HepG2 (cell line): ENCODE results near the gene LMAN2L. TPM values are rescaled to one million over a fixed set of nuclear protein-coding genes. Genes with fewer than 3 reads are reported as not detected.

ENCODE experiments used
- ATAC-seq: fragments of 200-7000 bp; cut with Tn5 transposase; 3 replicates; pipeline ENCODE4 v1.9.1; 2020; ENCODE audit warnings: mild to moderate bottlenecking, moderate library complexity
- BruUV-seq: library from RNA; stranded (reverse); fragments of 400-500 nt; replicated peaks from 2 replicates; lab custom pipeline; 2021; lab: Mats Ljungman, UMichigan
- CTCF ChIA-PET: fragments of 300-600 bp; formaldehyde crosslinking; extraction: SDS; loops from one replicate; lab custom pipeline; 2021; ENCODE audit warnings: low total read pairs, inconsistent platforms, low intra/inter-chr PET ratio; lab: Yijun Ruan, JAX
- POLR2A ChIA-PET: fragments of 350-600 bp; sonication (Branson Sonifier 250); formaldehyde crosslinking; loops from one replicate; lab custom pipeline; 2020; ENCODE audit warnings: antibody characterized with exemption, inconsistent platforms; lab: Yijun Ruan, JAX
- DNase-seq: peaks from one replicate; pipeline ENCODE4 v3.0.0-alpha.2; 2015; ENCODE audit warnings: low spot score
- FAIRE-seq: peaks from 3 replicates; lab custom pipeline; 2011; peaks lifted over from hg19 to GRCh38; lab: Jason Lieb, UNC
- H2AFZ ChIP-seq: one replicate; pipeline ENCODE4 v1.6.1; 2011; ENCODE audit warnings: low read length, inconsistent platforms
- H3K27ac ChIP-seq: fragments of 300-600 bp; 3 replicates; pipeline ENCODE4 v1.8.0; 2011; ENCODE audit warnings: mixed run types, mild to moderate bottlenecking, mixed read lengths, low read length, inconsistent platforms; ENCODE audit not compliant: insufficient read depth; ENCODE audit errors: extremely low read length
- H3K27me3 ChIP-seq, 2 experiments: fragments of 200-600 bp in 1 of 2; 2 replicates in 1 of 2; 3 replicates in 1 of 2; pipeline versions ENCODE4 v1.6.0 to v1.8.0; 2011; ENCODE audit warnings: low read length in 2 of 2, mild to moderate bottlenecking in 2 of 2, moderate library complexity in 2 of 2, inconsistent platforms in 1 of 2; ENCODE audit not compliant: insufficient read depth in 2 of 2, control insufficient read depth in 1 of 2
- H3K36me3 ChIP-seq, 2 experiments: fragments of 200-600 bp in 1 of 2; replicated peaks in 1 of 2; 2 replicates in 1 of 2; 3 replicates in 1 of 2; pipeline versions ENCODE4 v1.5.1 to v1.8.0; 2011; ENCODE audit warnings: low read length in 2 of 2, inconsistent platforms in 1 of 2; ENCODE audit not compliant: insufficient read depth in 2 of 2, control insufficient read depth in 1 of 2
- H3K4me1 ChIP-seq: 2 replicates; pipeline ENCODE4 v1.5.1; 2012; ENCODE audit warnings: low read length, inconsistent platforms; ENCODE audit not compliant: insufficient read depth
- H3K4me2 ChIP-seq: 2 replicates; pipeline ENCODE4 v1.6.0; 2011; ENCODE audit warnings: low read depth, low read length, inconsistent platforms
- H3K4me3 ChIP-seq, 3 experiments: fragments of 200-600 bp in 1 of 3; sonication (generic), shearing (Covaris generic) in 1 of 3; replicated peaks in 1 of 3; 2 replicates each; pipeline ENCODE4 v1.5.1; 2011 to 2016; ENCODE audit warnings: low read length in 3 of 3, inconsistent platforms in 2 of 3, low read depth in 2 of 3, mild to moderate bottlenecking in 2 of 3, control low read depth in 1 of 3, mixed read lengths in 1 of 3; ENCODE audit not compliant: insufficient read depth in 1 of 3
- H3K79me2 ChIP-seq: one replicate; pipeline ENCODE4 v1.6.1; 2011; ENCODE audit warnings: low read length, inconsistent platforms; ENCODE audit not compliant: insufficient read depth
- H3K9ac ChIP-seq: 2 replicates; pipeline ENCODE4 v1.6.0; 2011; ENCODE audit warnings: mild to moderate bottlenecking, low read depth, low read length, inconsistent platforms; ENCODE audit not compliant: insufficient read depth
- H3K9me3 ChIP-seq: 2 replicates; pipeline ENCODE4 v1.5.1; 2012; ENCODE audit warnings: mild to moderate bottlenecking, low read length
- H4K20me1 ChIP-seq: 2 replicates; pipeline ENCODE4 v1.6.0; 2011; ENCODE audit warnings: inconsistent platforms, mild to moderate bottlenecking, low read length, moderate library complexity; ENCODE audit not compliant: insufficient read depth
- DMAP1 ChIP-seq: IDR thresholded peaks from 2 replicates; pipeline ENCODE4 v1.6.1; 2016
- NCOR1 ChIP-seq: fragments of 200-600 bp; sonication (generic); IDR thresholded peaks from 2 replicates; pipeline ENCODE4 v1.7.0; 2017; ENCODE audit warnings: antibody characterized with exemption, low read length, borderline replicate concordance
- NRL ChIP-seq: sonication (generic); formaldehyde crosslinking; IDR thresholded peaks from 2 replicates; pipeline ENCODE4 v1.5.0; 2020; ENCODE audit warnings: missing genetic modification reagents, mild to moderate bottlenecking, moderate library complexity, borderline replicate concordance
- TOE1 ChIP-seq: sonication (generic); formaldehyde crosslinking; IDR thresholded peaks from 2 replicates; pipeline ENCODE4 v1.4.0; 2020; ENCODE audit warnings: mild to moderate bottlenecking, missing genetic modification reagents
- ZC3H4 ChIP-seq: sonication (generic); formaldehyde crosslinking; IDR thresholded peaks from 2 replicates; pipeline ENCODE4 v1.4.0; 2020; ENCODE audit warnings: missing genetic modification reagents, borderline replicate concordance
- ZNF232 ChIP-seq: sonication (generic); formaldehyde crosslinking; IDR thresholded peaks from 2 replicates; pipeline ENCODE4 v1.4.0; 2020; ENCODE audit warnings: missing genetic modification reagents, borderline replicate concordance
- ZNF280D ChIP-seq: sonication (generic); formaldehyde crosslinking; IDR thresholded peaks from 2 replicates; pipeline ENCODE4 v1.5.1; 2020; ENCODE audit warnings: mild to moderate bottlenecking, missing genetic modification reagents
- ZNF451 ChIP-seq: sonication (generic); formaldehyde crosslinking; IDR thresholded peaks from 2 replicates; pipeline ENCODE4 v1.5.0; 2020; ENCODE audit warnings: mild to moderate bottlenecking, missing genetic modification reagents
- ZNF607 ChIP-seq: sonication (generic); formaldehyde crosslinking; IDR thresholded peaks from 2 replicates; pipeline ENCODE4 v1.5.1; 2020; ENCODE audit warnings: missing genetic modification reagents, mild to moderate bottlenecking, borderline replicate concordance
- WGBS: methylation state at CpG from one replicate; pipeline ENCODE4 v1.1.6; 2017; ENCODE audit warnings: low lambda C conversion rate; 5-methylcytosine and 5-hydroxymethylcytosine counted together
- in situ Hi-C: cut with HindIII; loops from 2 replicates; pipeline ENCODE4 v1.10.0; 2017; ENCODE audit warnings: low pct_unique_long_range_greater_than_20kb; ENCODE audit not compliant: extremely low pct_ligation_motif_present
- intact Hi-C: fragments of 100-400 bp; cut with micrococcal nuclease; formaldehyde crosslinking; loops from one replicate; pipeline ENCODE4 v1.10.0; 2022; ENCODE audit not compliant: unreplicated experiment
- polyA plus RNA-seq, 8 experiments: library from polyadenylated mRNA; depleted of rRNA in 3 of 8; stranded (reverse) in 7 of 8; unstranded in 1 of 8; fragments of >200 nt; fragmentation: Illumina TruSeq in 4 of 8; extraction: Trizol in 4 of 8; gene quantifications; 2 replicates each; pipeline versions ENCODE4 v1.2.1 to v1.2.3, GENCODE V29; 2011 to 2016; ENCODE audit warnings: low read depth in 4 of 8, missing spikeins in 1 of 8, mixed read lengths in 1 of 8; ENCODE audit not compliant: insufficient read depth in 1 of 8
- total RNA-seq, 5 experiments: library from RNA; depleted of rRNA; stranded (reverse); fragments of >200 nt; fragmentation: Illumina TruSeq; extraction: Trizol; gene quantifications; 2 replicates each; pipeline ENCODE4 v1.2.3, GENCODE V29; 2016; ENCODE audit warnings: low read depth in 1 of 5
- TF ChIP-seq, protein P1 (sequence below): sonication (generic); formaldehyde crosslinking; IDR thresholded peaks from 2 replicates; pipeline ENCODE4 v1.5.0; 2020; ENCODE audit warnings: missing genetic modification reagents
- TF ChIP-seq, protein P2 (sequence below): sonication (generic); formaldehyde crosslinking; IDR thresholded peaks from 2 replicates; pipeline ENCODE4 v1.5.1; 2020; ENCODE audit warnings: mild to moderate bottlenecking, missing genetic modification reagents, moderate library complexity

Gene LMAN2L
- total and polyA plus RNA-seq, 2 of the 13 experiments (the other 11 are each of a cell fraction or from before 2014, with no cell fraction given): 39.1 to 57.9 TPM

DNA sequence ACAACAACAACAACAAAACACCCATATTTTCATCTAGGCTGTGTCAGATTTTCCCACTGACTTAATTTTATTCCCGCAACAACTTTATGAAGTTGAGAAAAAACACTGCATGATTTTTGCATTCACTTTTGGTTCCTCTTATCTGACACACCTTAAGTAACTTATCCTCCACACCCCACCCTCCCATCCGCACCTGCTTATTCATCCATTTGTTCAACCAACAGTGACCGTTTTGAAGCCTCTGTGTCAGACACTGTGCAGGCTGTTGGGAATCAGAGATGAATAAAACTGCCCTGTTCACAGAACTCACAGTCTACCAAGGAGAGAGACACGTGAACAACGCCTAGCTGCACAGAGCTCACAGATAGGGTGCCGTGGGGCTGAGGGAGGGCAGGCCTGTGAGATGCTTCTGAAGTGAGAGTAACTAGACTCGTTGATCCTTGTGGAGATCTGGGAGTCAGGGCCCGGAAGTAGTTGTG, 28.3 kb upstream of the LMAN2L start (continued):
- no peak for TF ChIP-seq NCOR1
- TF ChIP-seq, all 625 proteins: peak for 0

DNA sequence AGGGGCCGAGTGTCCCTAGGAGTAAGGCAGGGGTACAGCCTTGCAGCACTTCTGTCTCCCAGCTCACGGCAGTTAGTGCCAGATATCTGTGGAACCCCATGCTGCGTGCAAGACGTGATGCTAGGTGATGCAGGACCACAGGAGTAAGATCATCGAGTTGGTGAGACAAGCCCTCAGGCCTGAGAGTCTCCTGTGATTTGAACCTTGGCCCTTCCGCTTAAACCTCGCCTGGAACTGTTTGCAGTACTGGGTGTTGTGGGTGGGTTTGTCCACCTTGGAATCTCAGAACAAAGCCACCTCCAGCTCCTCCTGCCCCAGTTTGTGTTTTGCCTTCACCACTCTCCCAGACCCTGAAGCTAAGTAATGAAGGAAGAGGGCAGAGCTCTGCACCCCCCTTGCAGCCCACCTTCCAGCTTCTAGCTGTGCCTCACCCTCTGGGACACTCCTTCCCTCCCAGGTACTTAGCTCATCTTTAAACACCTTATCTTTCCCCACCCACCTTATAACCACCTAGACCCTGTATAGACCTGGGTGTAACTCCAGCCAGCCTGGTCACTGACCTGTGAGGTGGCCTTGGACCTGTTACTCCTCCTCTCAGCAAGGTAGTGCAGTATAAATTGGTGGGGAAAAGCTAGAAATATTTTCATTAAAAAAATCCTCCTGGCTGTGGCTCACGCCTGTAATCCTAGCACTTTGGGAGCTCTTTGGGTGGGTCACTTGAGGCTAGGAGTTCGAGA, 27.4 kb upstream of the LMAN2L start:
- no peaks in the 10 kb centered on the region; the same call in 1 of the 2 replicates for H4K20me1 ChIP-seq
- FAIRE-seq (peak; percentile 49), ATAC-seq (no peak), DNase-seq (no peak)
- H3K4me3 ChIP-seq: no peak overlapping the region
- intact Hi-C loops: loop anchor here (10.0 kb wide), 1 partner anchor 163 kb away; no protein-coding TSS in a partner anchor
- in situ Hi-C loops: no loop called here
- H2AFZ ChIP-seq: no peak overlapping the region
- peaks cover 70% of the 10 kb centered on the region for H3K4me1 ChIP-seq
- no peaks in the 10 kb centered on the region for H3K27me3 ChIP-seq
- CTCF ChIA-PET: no interaction called here
- H3K36me3 ChIP-seq: no peaks in the 10 kb centered on the region; a peak in 1 of 5 replicates
- peak overlapping the region; percentile 12; the same call in 1 of the 2 replicates for H3K9ac ChIP-seq
- no peak overlapping the region for H3K27ac ChIP-seq
- BruUV-seq: no TSS peak
- peaks cover 17% of the 10 kb centered on the region for H3K79me2 ChIP-seq
- WGBS: 76% methylated on average over 6 of the region's 9 CpGs
- POLR2A ChIA-PET: no interaction called here
- H3K9me3 ChIP-seq: no peaks in the 10 kb centered on the region
- H3K4me2 ChIP-seq: peak overlapping the region; percentile 47
- TF ChIP-seq NRL (CRISPR knock-in tag): 0 out of 2 replicates have a peak, but pooled peaks have one; percentile 35
- TF ChIP-seq, protein P1, sequence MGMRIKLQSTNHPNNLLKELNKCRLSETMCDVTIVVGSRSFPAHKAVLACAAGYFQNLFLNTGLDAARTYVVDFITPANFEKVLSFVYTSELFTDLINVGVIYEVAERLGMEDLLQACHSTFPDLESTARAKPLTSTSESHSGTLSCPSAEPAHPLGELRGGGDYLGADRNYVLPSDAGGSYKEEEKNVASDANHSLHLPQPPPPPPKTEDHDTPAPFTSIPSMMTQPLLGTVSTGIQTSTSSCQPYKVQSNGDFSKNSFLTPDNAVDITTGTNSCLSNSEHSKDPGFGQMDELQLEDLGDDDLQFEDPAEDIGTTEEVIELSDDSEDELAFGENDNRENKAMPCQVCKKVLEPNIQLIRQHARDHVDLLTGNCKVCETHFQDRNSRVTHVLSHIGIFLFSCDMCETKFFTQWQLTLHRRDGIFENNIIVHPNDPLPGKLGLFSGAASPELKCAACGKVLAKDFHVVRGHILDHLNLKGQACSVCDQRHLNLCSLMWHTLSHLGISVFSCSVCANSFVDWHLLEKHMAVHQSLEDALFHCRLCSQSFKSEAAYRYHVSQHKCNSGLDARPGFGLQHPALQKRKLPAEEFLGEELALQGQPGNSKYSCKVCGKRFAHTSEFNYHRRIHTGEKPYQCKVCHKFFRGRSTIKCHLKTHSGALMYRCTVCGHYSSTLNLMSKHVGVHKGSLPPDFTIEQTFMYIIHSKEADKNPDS (CRISPR knock-in tag): 0 out of 2 replicates have a peak, but pooled peaks have one; percentile 21
- TF ChIP-seq, protein P2, sequence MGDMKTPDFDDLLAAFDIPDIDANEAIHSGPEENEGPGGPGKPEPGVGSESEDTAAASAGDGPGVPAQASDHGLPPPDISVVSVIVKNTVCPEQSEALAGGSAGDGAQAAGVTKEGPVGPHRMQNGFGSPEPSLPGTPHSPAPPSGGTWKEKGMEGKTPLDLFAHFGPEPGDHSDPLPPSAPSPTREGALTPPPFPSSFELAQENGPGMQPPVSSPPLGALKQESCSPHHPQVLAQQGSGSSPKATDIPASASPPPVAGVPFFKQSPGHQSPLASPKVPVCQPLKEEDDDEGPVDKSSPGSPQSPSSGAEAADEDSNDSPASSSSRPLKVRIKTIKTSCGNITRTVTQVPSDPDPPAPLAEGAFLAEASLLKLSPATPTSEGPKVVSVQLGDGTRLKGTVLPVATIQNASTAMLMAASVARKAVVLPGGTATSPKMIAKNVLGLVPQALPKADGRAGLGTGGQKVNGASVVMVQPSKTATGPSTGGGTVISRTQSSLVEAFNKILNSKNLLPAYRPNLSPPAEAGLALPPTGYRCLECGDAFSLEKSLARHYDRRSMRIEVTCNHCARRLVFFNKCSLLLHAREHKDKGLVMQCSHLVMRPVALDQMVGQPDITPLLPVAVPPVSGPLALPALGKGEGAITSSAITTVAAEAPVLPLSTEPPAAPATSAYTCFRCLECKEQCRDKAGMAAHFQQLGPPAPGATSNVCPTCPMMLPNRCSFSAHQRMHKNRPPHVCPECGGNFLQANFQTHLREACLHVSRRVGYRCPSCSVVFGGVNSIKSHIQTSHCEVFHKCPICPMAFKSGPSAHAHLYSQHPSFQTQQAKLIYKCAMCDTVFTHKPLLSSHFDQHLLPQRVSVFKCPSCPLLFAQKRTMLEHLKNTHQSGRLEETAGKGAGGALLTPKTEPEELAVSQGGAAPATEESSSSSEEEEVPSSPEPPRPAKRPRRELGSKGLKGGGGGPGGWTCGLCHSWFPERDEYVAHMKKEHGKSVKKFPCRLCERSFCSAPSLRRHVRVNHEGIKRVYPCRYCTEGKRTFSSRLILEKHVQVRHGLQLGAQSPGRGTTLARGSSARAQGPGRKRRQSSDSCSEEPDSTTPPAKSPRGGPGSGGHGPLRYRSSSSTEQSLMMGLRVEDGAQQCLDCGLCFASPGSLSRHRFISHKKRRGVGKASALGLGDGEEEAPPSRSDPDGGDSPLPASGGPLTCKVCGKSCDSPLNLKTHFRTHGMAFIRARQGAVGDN (CRISPR knock-in tag): 0 out of 2 replicates have a peak, but pooled peaks have one; percentile 19
- TF ChIP-seq ZNF451 (CRISPR knock-in tag): no peak
- no peak for TF ChIP-seq ZC3H4 (CRISPR knock-in tag)
- TF ChIP-seq TOE1 (CRISPR knock-in tag): no peak
- no peak for TF ChIP-seq ZNF607 (CRISPR knock-in tag)
- no peak for TF ChIP-seq DMAP1 (CRISPR knock-in tag)
- no peak for TF ChIP-seq ZNF232 (CRISPR knock-in tag)
- TF ChIP-seq ZNF280D (CRISPR knock-in tag): no peak
